Lower lobe of right lung (tissue), 2 donors: Measurements from ENCODE around the gene UQCRC1. TPM values are rescaled to one million over a fixed set of nuclear protein-coding genes. Genes with fewer than 3 reads are reported as not detected.

Experiments used
- ATAC-seq, 2 donors: fragments of 200-7000 bp; cut with Tn5 transposase; one replicate each; pipeline ENCODE4 v1.9.1; 2020 to 2022; ENCODE audit warnings: mild to moderate bottlenecking in 2 of 2, moderate library complexity in 2 of 2
- DNase-seq: peaks from one replicate; pipeline ENCODE4 v3.0.0-alpha.2; 2020
- H3K27ac ChIP-seq: fragments of 200-600 bp; one replicate; pipeline ENCODE4 v1.8.0; 2022
- H3K27me3 ChIP-seq: fragments of 200-600 bp; one replicate; pipeline ENCODE4 v1.8.0; 2022; ENCODE audit warnings: low read depth
- H3K36me3 ChIP-seq: fragments of 200-600 bp; one replicate; pipeline ENCODE4 v1.8.0; 2022; ENCODE audit warnings: mild to moderate bottlenecking
- H3K4me1 ChIP-seq: fragments of 200-600 bp; one replicate; pipeline ENCODE4 v1.8.0; 2022
- H3K4me3 ChIP-seq: fragments of 200-600 bp; one replicate; pipeline ENCODE4 v1.8.0; 2022; ENCODE audit warnings: mild to moderate bottlenecking
- H3K9me3 ChIP-seq: fragments of 200-600 bp; one replicate; pipeline ENCODE4 v1.8.0; 2022
- CTCF ChIP-seq: fragments of 200-600 bp; IDR thresholded peaks from one replicate; pipeline ENCODE4 v1.8.0; 2022; ENCODE audit warnings: antibody characterized with exemption, mild to moderate bottlenecking
- intact Hi-C: fragments of 100-400 bp; cut with DNase I; formaldehyde crosslinking; loops from one replicate; pipeline ENCODE4 v1.11.0; 2022
- total RNA-seq: library from RNA; stranded (reverse); fragmentation: NEBNext Ultra II Directional; extraction: Animal tissue kit (Norgen Biotek cat#: 25700); gene quantifications from one replicate; pipeline ENCODE4 v1.2.1, GENCODE V29; 2021
- donor health status: DM: no; HTN: yes; CAD: no; lungs with severe emphysema.

Gene UQCRC1
- total RNA-seq, 1 donor from 2014 or later, result 121 TPM

- Histone ChIP-seq H3K27ac (no peak overlapping the region), H3K9me3 (no peaks in the 10 kb centered on the region), H3K27me3 (no peaks in the 10 kb centered on the region), H3K36me3 (no peaks in the 10 kb centered on the region), H3K4me1 (peaks cover 5% of the 10 kb centered on the region), H3K4me3 (no peak overlapping the region)
- intact Hi-C loops, result no loop called here
- ATAC-seq, result no peak
- no peak for DNase-seq
- no peak for TF ChIP-seq CTCF
Observed at GRCh38 chr3:48569400-48569799, 40.0 kb downstream of the UQCRC1 start.

GRCh38 chr3:48568476-48568875 lies 41.0 kb downstream of the UQCRC1 start:
- no peak for DNase-seq

GRCh38 chr3:48567500-48567899 lies 41.9 kb downstream of the UQCRC1 start:
- Histone ChIP-seq H3K27ac (no peak overlapping the region), H3K36me3 (no peaks in the 10 kb centered on the region), H3K4me1 (peaks cover 5% of the 10 kb centered on the region), H3K27me3 (no peaks in the 10 kb centered on the region), H3K4me3 (no peak overlapping the region), H3K9me3 (no peaks in the 10 kb centered on the region)
- TF ChIP-seq CTCF, result no peak
- intact Hi-C loops, result no loop called here
- no peak for ATAC-seq
- DNase-seq, result no peak

More at GRCh38 chr3:48568476-48568875, 41.0 kb downstream of the UQCRC1 start:
- ATAC-seq, result no peak
- Histone ChIP-seq H3K27ac (no peak overlapping the region), H3K36me3 (no peaks in the 10 kb centered on the region), H3K27me3 (no peaks in the 10 kb centered on the region), H3K4me1 (peaks cover 5% of the 10 kb centered on the region), H3K4me3 (no peak overlapping the region), H3K9me3 (no peaks in the 10 kb centered on the region)
- no peak for TF ChIP-seq CTCF
- intact Hi-C loops, result no loop called here

GRCh38 chr3:48567090-48567489 lies 42.4 kb downstream of the UQCRC1 start:
- Histone ChIP-seq H3K9me3 (no peaks in the 10 kb centered on the region), H3K27me3 (no peaks in the 10 kb centered on the region), H3K4me3 (no peak overlapping the region), H3K27ac (no peak overlapping the region), H3K36me3 (no peaks in the 10 kb centered on the region), H3K4me1 (peaks cover 5% of the 10 kb centered on the region)
- TF ChIP-seq CTCF, result no peak
- intact Hi-C loops, result no loop called here
- ATAC-seq, result no peak
- DNase-seq, result no peak

- peaks cover 5% of the 10 kb centered on the region for H3K4me1 ChIP-seq
- DNase-seq, result no peak
- H3K9me3 ChIP-seq, result no peaks in the 10 kb centered on the region
- H3K27ac ChIP-seq, result no peak overlapping the region
- TF ChIP-seq CTCF, result no peak
- H3K27me3 ChIP-seq, result no peaks in the 10 kb centered on the region
- intact Hi-C loops, result no loop called here
- no peak overlapping the region for H3K4me3 ChIP-seq
- no peaks in the 10 kb centered on the region for H3K36me3 ChIP-seq
- no peak for ATAC-seq
Observed at GRCh38 chr3:48566401-48566760, 43.1 kb downstream of the UQCRC1 start.
